ENCODE results near the gene IL31RA.

GRCh38 chr5:55820488-55820887 is 30.7 kb upstream of the IL31RA start:
- TF ChIP-seq CTCF (conservative IDR thresholded peaks at IDR 0.05; ENCODE audit: low read length) (no peak), EZH2phosphoT487 (IDR thresholded peaks at IDR 0.05; ENCODE audit: borderline replicate concordance, low read depth, low read length) (no peak)

Measured in OCI-LY7 (cell line).